ENCODE measurements around the gene IZUMO4. TPM values are rescaled to one million over a fixed set of nuclear protein-coding genes. Genes with fewer than 3 reads are reported as not detected.

Gene IZUMO4
- total RNA-seq, 3 donors from 2014 or later: 3.6 to 12.8 (median 3.7) TPM

DNA sequence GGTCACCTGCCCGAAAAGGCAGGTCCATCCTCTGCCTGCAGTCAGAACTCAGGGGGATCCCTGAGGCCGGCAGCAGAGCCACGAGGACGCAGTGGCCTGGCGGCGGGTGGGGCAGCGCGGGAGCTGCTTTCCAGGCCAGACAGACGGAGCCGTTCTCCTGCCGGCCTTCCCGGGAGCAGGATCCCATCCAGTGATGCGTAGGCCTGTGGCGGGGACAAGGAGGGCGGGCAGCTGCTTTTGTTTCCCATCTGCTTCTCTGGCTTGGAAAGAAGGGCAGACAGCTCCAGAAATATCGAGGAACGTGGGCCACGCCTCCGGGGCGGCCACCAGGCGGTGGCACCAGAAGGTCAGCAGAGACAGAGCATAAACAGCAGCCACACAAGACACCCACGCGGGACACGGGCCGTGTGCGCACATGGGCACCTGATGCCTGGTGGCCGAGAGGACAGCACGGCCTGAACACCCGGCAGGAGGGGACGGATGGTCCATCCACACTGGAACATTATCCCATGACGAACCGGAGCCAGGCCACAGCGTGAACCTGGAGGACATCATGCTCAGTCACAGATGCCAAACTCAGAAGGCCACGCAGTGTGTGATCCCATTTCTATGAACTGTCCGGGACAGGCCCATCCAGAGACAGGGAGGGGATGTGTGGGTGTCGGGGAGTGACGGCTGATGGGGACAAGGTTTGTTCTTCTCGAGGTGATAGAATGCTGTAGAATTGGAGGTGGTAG is 31.8 kb upstream of the IZUMO4 start:
- Histone ChIP-seq H3K4me3 (peak overlapping the region in 2 of 3 donors; percentile 30 to 44), H3K27ac (peak overlapping the region; percentile 83 to 89), H3K27me3 (no peaks in the 10 kb centered on the region), H3K36me3 (no peaks in the 10 kb centered on the region), H3K9me3 (no peaks in the 10 kb centered on the region), H3K4me1 (peaks cover 15 to 17% of the 10 kb centered on the region in 2 donors)
- TF ChIP-seq, protein P1, sequence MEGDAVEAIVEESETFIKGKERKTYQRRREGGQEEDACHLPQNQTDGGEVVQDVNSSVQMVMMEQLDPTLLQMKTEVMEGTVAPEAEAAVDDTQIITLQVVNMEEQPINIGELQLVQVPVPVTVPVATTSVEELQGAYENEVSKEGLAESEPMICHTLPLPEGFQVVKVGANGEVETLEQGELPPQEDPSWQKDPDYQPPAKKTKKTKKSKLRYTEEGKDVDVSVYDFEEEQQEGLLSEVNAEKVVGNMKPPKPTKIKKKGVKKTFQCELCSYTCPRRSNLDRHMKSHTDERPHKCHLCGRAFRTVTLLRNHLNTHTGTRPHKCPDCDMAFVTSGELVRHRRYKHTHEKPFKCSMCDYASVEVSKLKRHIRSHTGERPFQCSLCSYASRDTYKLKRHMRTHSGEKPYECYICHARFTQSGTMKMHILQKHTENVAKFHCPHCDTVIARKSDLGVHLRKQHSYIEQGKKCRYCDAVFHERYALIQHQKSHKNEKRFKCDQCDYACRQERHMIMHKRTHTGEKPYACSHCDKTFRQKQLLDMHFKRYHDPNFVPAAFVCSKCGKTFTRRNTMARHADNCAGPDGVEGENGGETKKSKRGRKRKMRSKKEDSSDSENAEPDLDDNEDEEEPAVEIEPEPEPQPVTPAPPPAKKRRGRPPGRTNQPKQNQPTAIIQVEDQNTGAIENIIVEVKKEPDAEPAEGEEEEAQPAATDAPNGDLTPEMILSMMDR (IDR thresholded peaks at IDR 0.05): peak in 2 of 3 donors; percentile 23 to 30
- TF ChIP-seq POLR2A (IDR thresholded peaks at IDR 0.05): no peak
- peak in 1 of 3 donors; percentile 21 for TF ChIP-seq POLR2AphosphoS5 (IDR thresholded peaks at IDR 0.05)
- DNase-seq (ENCODE audit: low spot score in 2 of 2): peak in 1 of 2 donors; percentile 59
- intact Hi-C loops (cut with DNase I; ENCODE audit: low total_unique reads): loop anchor here (5.0 to 10.0 kb wide), 2 partner anchors 48 to 130 kb away; partner anchors contain the start of gene BTBD2

DNA sequence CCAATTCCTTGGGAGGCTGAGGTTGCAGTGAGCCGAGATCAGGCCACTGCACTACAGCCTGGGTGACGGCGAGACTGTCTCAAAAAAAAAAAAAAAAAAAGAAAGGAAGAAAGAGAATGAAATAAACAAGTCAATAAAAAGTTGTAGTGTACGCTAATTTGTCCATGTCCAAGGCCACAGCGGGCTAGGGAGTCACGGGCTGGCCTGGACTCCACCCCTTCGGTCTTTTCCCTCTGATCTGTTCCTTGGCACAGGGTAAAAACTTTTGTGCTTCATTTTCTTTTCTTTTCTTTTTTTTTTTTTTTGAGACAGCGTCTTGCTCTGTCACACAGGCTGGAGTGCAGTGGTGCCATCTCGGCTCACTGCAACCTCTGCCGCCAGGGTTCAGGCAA is 26.3 kb upstream of the IZUMO4 start:
- no peak overlapping the region for H3K27ac ChIP-seq
- intact Hi-C loops (cut with DNase I; ENCODE audit: low total_unique reads): no loop called here
- no peaks in the 10 kb centered on the region for H3K36me3 ChIP-seq
- no peak overlapping the region for H3K4me3 ChIP-seq
- no peaks in the 10 kb centered on the region for H3K9me3 ChIP-seq
- DNase-seq (ENCODE audit: low spot score in 2 of 2): no peak
- TF ChIP-seq POLR2A (IDR thresholded peaks at IDR 0.05): no peak
- TF ChIP-seq, protein P1 (IDR thresholded peaks at IDR 0.05): no peak
- no peak for TF ChIP-seq POLR2AphosphoS5 (IDR thresholded peaks at IDR 0.05)
- no peaks in the 10 kb centered on the region for H3K27me3 ChIP-seq
- H3K4me1 ChIP-seq: no peaks in the 10 kb centered on the region

DNA sequence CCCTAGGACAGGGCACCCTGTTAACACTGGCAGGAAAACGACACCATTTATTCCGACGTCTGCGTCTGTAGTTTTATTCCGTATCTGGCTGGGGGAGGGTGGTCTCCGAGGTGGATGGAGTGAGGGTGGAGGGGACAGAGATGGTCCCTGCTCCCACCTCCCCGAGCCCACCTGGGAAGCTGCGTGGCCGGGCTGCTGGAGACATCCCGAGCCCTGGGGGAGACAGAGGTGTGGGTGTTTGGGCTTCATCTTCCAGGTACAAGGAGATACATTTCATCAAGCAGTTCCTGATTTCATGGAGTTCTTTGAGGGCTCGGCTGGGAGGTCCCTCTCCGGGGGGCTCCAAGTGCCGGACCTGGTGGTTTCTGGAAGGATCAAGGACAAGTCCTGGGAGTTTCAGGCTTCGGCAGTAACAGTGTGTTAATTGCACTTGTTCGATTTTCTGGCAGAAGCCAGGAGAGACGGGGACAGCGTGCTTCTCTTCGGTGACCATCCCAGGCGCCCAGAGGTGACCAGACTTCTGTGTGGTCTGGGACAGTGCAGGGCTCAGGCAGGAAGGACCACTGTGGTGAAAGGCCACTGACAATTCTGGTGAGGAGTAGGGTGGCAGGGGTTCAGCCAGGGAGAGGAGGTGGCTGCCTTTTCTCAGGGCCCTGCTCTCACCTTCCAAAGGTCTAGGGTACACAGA is 25.6 kb upstream of the IZUMO4 start:
- TF ChIP-seq, protein P1 (IDR thresholded peaks at IDR 0.05): no peak
- Histone ChIP-seq H3K4me1 (no peaks in the 10 kb centered on the region), H3K4me3 (no peak overlapping the region), H3K36me3 (no peaks in the 10 kb centered on the region), H3K27me3 (no peaks in the 10 kb centered on the region), H3K27ac (no peak overlapping the region), H3K9me3 (no peaks in the 10 kb centered on the region)
- intact Hi-C loops (cut with DNase I; ENCODE audit: low total_unique reads): no loop called here
- no peak for DNase-seq (ENCODE audit: low spot score in 2 of 2)

DNA sequence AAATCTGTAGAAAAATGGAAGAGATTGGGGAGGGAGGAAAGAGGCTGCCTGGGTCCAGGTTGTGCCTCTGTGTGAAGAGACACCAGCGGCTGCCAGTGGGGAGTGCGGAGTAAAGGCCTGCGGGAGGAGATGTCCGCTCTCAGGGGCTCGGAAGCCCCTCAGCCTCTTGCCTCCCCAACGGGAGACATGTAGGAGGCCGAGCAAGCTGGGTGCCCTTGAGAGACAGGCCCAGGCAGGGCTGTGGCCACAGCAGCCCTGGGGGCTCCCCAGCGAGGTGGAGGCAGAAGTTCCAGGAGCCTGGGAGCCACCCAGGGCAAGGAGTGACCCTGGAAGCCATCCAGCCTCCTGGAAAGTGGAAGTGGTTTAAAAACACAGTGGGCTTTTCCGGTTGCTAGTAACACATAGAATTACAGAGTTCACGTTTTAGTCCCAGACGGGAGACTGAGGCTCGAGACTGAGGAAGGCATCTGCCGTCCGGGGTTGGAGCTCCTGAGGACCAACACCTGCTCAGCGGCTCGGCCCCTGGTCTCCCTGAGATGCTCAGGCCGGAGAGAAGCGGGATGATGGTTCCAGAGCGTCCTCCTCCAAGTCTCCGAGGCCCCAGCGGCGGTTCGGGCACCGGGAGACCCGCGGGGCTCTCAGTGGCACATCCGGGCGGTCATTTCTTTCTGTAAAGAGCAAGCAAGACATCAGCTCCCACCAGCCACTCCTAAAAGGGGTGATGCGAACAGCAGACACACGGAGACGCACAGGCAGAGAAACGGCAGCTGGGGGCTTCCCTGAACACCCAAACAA is 23.8 kb upstream of the IZUMO4 start:
- no peak overlapping the region for H3K27ac ChIP-seq
- DNase-seq (ENCODE audit: low spot score in 2 of 2): no peak
- TF ChIP-seq POLR2A (IDR thresholded peaks at IDR 0.05) (no peak), POLR2AphosphoS5 (IDR thresholded peaks at IDR 0.05) (no peak)
- TF ChIP-seq, protein P1 (IDR thresholded peaks at IDR 0.05): no peak
- H3K27me3 ChIP-seq: no peaks in the 10 kb centered on the region
- H3K4me3 ChIP-seq: no peak overlapping the region
- no peaks in the 10 kb centered on the region for H3K4me1 ChIP-seq
- peaks cover 7% of the 10 kb centered on the region for H3K36me3 ChIP-seq
- intact Hi-C loops (cut with DNase I; ENCODE audit: low total_unique reads): no loop called here
- no peaks in the 10 kb centered on the region for H3K9me3 ChIP-seq
